T-helper 1 cell treated with Interleukin-12 subunit alpha and Interleukin-12 subunit beta and Interleukin-4 antibody, amounts not matched to agents 30 ng/mL and 1 ng/mL, for 36 hours (primary cell): ENCODE data around the gene PARD6B. TPM values are rescaled to one million over a fixed set of nuclear protein-coding genes. Genes with fewer than 3 reads are reported as not detected.

Experiments used
- intact Hi-C: fragments of 100-400 bp; cut with micrococcal nuclease; formaldehyde crosslinking; loops from one replicate; pipeline ENCODE4 v1.15.1; 2024
- total RNA-seq: library from RNA; stranded (reverse); gene quantifications from 2 replicates; pipeline ENCODE4 v1.2.3, GENCODE V29; 2022

PARD6B gene
- total RNA-seq, 1 donor from 2014 or later = 4.5 TPM

GRCh38 chr20:50722424-50723155, 8.8 kb upstream of the PARD6B start:
- intact Hi-C loops = no loop called here

GRCh38 chr20:50723672-50724071, 7.7 kb upstream of the PARD6B start:
- intact Hi-C loops = no loop called here

- intact Hi-C loops = no loop called here
These were observed 7.2 kb upstream of the PARD6B start for GRCh38 chr20:50724112-50724725.

GRCh38 chr20:50724851-50725723, 6.3 kb upstream of the PARD6B start:
- intact Hi-C loops = no loop called here

GRCh38 chr20:50725724-50726005, 5.7 kb upstream of the PARD6B start:
- intact Hi-C loops = no loop called here

- intact Hi-C loops = no loop called here
These were observed 4.2 kb upstream of the PARD6B start for GRCh38 chr20:50726955-50727791.

- intact Hi-C loops = no loop called here
These were observed 3.4 kb upstream of the PARD6B start for GRCh38 chr20:50727792-50728485.

- intact Hi-C loops = no loop called here
These were observed 2.8 kb upstream of the PARD6B start for GRCh38 chr20:50728486-50728980.

GRCh38 chr20:50728981-50729874, 2.2 kb upstream of the PARD6B start:
- intact Hi-C loops = no loop called here

- intact Hi-C loops = loop anchor here (2.0 to 5.0 kb wide), 7 partner anchors 65 to 1541 kb away; partner anchors contain the start of genes BCAS4, DPM1, MOCS3 and STAU1
These were observed 1.2 kb upstream of the PARD6B start for GRCh38 chr20:50729901-50730764.

GRCh38 chr20:50730765-50731054, 670 bp upstream of the PARD6B start:
- intact Hi-C loops = loop anchor here (1.0 to 5.0 kb wide), 13 partner anchors 19 to 1542 kb away; partner anchors contain the start of genes ADNP, BCAS4, CEBPB and DPM1

- intact Hi-C loops = loop anchor here (1.0 to 5.0 kb wide), 13 partner anchors 17 to 1543 kb away; partner anchors contain the start of genes ADNP, BCAS4, CEBPB and DPM1
These were observed 730 bp downstream of the PARD6B start for GRCh38 chr20:50731930-50732690.

GRCh38 chr20:50733644-50734349, 2.4 kb downstream of the PARD6B start:
- intact Hi-C loops = loop anchor here (5.0 kb wide), 3 partner anchors 251 to 1456 kb away; partner anchors contain the start of gene ZNFX1

- intact Hi-C loops = loop anchor here (5.0 kb wide), 3 partner anchors 253 to 1458 kb away; partner anchors contain the start of gene ZNFX1
These were observed 3.6 kb downstream of the PARD6B start for GRCh38 chr20:50734730-50735679.

- intact Hi-C loops = no loop called here
These were observed 4.4 kb downstream of the PARD6B start for GRCh38 chr20:50735813-50736212.

- intact Hi-C loops = no loop called here
These were observed 6.0 kb downstream of the PARD6B start for GRCh38 chr20:50737352-50737751.
